Gastrocnemius medialis (tissue), 4 donors: ENCODE data around the gene CD1C.

Experiments
- POLR2A ChIP-seq, 2 donors: fragments of 450-650 bp; IDR thresholded peaks; one replicate each; pipeline ENCODE4 v1.6.1; 2017; ENCODE audit warnings: antibody characterized with exemption in 2 of 2, mild to moderate bottlenecking in 2 of 2, moderate library complexity in 2 of 2
- TF ChIP-seq, protein P1 (sequence below), 5 experiments: fragments of 450-650 bp in 3 of 5; fragments of 200-600 bp in 2 of 5; sonication (generic) in 2 of 5; IDR thresholded peaks in 4 of 5; conservative IDR thresholded peaks in 1 of 5; 1 replicate in 4 of 5; 2 replicates in 1 of 5; pipeline ENCODE4 v1.5.1; 2016 to 2019; ENCODE audit warnings: antibody characterized with exemption in 5 of 5, mild to moderate bottlenecking in 3 of 5, moderate library complexity in 3 of 5

DNA sequence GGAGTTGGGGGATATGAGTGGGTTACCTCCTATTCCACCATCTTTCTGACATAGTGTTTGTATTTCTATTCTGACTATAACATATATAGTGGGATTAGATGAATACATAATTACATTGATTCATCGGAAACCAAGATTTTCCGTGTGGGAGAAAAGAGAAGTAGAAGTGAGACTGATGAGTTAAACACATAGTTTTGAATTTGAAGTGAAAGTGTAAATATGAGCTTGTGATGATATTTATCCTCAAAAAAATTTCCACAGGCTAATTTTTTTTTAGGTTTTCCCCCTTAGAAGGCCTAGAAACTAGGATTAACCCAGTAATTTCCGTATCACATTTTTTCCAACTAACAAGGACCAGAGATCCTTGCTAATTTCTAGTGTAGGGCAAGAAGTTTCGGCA is 34.7 kb downstream of the CD1C start:
- TF ChIP-seq, protein P1, sequence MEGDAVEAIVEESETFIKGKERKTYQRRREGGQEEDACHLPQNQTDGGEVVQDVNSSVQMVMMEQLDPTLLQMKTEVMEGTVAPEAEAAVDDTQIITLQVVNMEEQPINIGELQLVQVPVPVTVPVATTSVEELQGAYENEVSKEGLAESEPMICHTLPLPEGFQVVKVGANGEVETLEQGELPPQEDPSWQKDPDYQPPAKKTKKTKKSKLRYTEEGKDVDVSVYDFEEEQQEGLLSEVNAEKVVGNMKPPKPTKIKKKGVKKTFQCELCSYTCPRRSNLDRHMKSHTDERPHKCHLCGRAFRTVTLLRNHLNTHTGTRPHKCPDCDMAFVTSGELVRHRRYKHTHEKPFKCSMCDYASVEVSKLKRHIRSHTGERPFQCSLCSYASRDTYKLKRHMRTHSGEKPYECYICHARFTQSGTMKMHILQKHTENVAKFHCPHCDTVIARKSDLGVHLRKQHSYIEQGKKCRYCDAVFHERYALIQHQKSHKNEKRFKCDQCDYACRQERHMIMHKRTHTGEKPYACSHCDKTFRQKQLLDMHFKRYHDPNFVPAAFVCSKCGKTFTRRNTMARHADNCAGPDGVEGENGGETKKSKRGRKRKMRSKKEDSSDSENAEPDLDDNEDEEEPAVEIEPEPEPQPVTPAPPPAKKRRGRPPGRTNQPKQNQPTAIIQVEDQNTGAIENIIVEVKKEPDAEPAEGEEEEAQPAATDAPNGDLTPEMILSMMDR (IDR thresholded peaks at IDR 0.05 in 4 of 5, conservative IDR thresholded peaks at IDR 0.05 in 1 of 5): no peak
- TF ChIP-seq POLR2A (IDR thresholded peaks at IDR 0.05): no peak
